Gastrocnemius medialis (tissue), 4 donors: ENCODE results near the gene NCAN. TPM values are rescaled to one million over a fixed set of nuclear protein-coding genes. Genes with fewer than 3 reads are reported as not detected.

Experiments used
- ATAC-seq, 2 donors: fragments of 150-250 bp; one replicate each; pipeline ENCODE4 v1.9.1; 2016
- DNase-seq, 2 donors: peaks; one replicate each; pipeline ENCODE4 v3.0.0-alpha.2; 2019
- H3K27ac ChIP-seq, 4 donors: fragments of 200-600 bp; sonication (generic); 1 replicate in 1 of 4; 2 replicates in 3 of 4; pipeline ENCODE4 v1.5.1; 2016 to 2018; ENCODE audit warnings: mild to moderate bottlenecking in 2 of 4, moderate library complexity in 1 of 4
- H3K27me3 ChIP-seq, 3 donors: fragments of 200-600 bp; sonication (generic) in 2 of 3; 1 replicate in 1 of 3; 2 replicates in 2 of 3; pipeline versions ENCODE4 v1.5.1 to v1.6.0; 2016 to 2019; ENCODE audit warnings: mild to moderate bottlenecking in 1 of 3, moderate library complexity in 1 of 3
- H3K36me3 ChIP-seq, 2 donors: fragments of 200-600 bp; sonication (generic) in 1 of 2; one replicate each; pipeline ENCODE4 v1.5.1; 2017 to 2018
- H3K4me1 ChIP-seq, 2 donors: fragments of 200-600 bp; sonication (generic) in 1 of 2; one replicate each; pipeline ENCODE4 v1.5.1; 2016 to 2017; ENCODE audit warnings: mild to moderate bottlenecking in 2 of 2
- H3K4me3 ChIP-seq, 4 donors: fragments of 200-600 bp; sonication (generic) in 3 of 4; 1 replicate in 1 of 4; 2 replicates in 3 of 4; pipeline ENCODE4 v1.5.1; 2016 to 2019; ENCODE audit warnings: mild to moderate bottlenecking in 2 of 4
- H3K9me3 ChIP-seq, 3 donors: fragments of 200-600 bp; sonication (generic) in 2 of 3; 1 replicate in 1 of 3; 2 replicates in 2 of 3; pipeline ENCODE4 v1.5.1; 2016 to 2019
- CTCF ChIP-seq, 5 experiments: fragments of 450-650 bp in 3 of 5; fragments of 200-600 bp in 2 of 5; sonication (generic) in 2 of 5; IDR thresholded peaks in 4 of 5; conservative IDR thresholded peaks in 1 of 5; 1 replicate in 4 of 5; 2 replicates in 1 of 5; pipeline ENCODE4 v1.5.1; 2016 to 2019; ENCODE audit warnings: antibody characterized with exemption in 5 of 5, mild to moderate bottlenecking in 3 of 5, moderate library complexity in 3 of 5
- POLR2A ChIP-seq, 2 donors: fragments of 450-650 bp; IDR thresholded peaks; one replicate each; pipeline ENCODE4 v1.6.1; 2017; ENCODE audit warnings: antibody characterized with exemption in 2 of 2, mild to moderate bottlenecking in 2 of 2, moderate library complexity in 2 of 2
- in situ Hi-C, 4 donors: fragments of 200-750 bp; cut with MboI; loops; one replicate each; pipeline versions ENCODE4 v1.15.0 to v1.8.0; 2017; ENCODE audit warnings: low sequenced_read_pairs in 4 of 4
- intact Hi-C: fragments of 100-400 bp; cut with DNase I; formaldehyde crosslinking; loops from one replicate; pipeline ENCODE4 v1.15.1; 2023; ENCODE audit warnings: low total_unique reads
- total RNA-seq, 4 donors: library from RNA; depleted of rRNA; stranded (reverse); fragments of >200 nt; gene quantifications; one replicate each; pipeline versions ENCODE4 v1.1.0 to v1.2.3, GENCODE V29; 2016

The NCAN gene
- total RNA-seq, 4 donors from 2014 or later = not detected

DNA sequence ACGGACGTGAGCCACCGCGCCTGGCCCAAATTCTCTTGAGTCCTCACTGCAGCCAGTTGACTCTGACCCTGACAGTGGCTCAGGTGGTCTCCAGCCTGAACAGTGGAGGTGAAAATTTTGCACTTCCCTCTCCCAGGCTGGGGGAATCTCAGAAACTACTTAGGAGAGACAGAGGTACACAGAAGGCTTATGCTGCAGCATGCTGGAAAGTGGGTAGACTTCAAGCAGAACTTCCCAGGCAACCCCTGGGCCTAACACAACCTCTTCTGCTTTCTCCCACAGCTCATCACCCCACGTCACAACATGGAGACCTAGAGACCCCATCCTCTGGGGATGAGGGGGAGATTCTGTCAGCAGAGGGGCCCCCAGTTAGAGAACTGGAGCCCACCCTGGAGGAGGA lies 14.4 kb downstream of the NCAN start:
- no peaks in the 10 kb centered on the region for H3K9me3 ChIP-seq
- no peaks in the 10 kb centered on the region for H3K36me3 ChIP-seq
- DNase-seq (no peak), ATAC-seq (no peak)
- no peak for TF ChIP-seq POLR2A (IDR thresholded peaks at IDR 0.05)
- TF ChIP-seq CTCF (IDR thresholded peaks at IDR 0.05 in 4 of 5, conservative IDR thresholded peaks at IDR 0.05 in 1 of 5) = no peak
- no peak overlapping the region for H3K27ac ChIP-seq
- H3K27me3 ChIP-seq = peaks cover 36 to 53% (median 51%) of the 10 kb centered on the region in 3 donors
- intact Hi-C loops = no loop called here
- H3K4me1 ChIP-seq = no peaks in the 10 kb centered on the region
- in situ Hi-C loops = no loop called here
- H3K4me3 ChIP-seq = no peak overlapping the region

DNA sequence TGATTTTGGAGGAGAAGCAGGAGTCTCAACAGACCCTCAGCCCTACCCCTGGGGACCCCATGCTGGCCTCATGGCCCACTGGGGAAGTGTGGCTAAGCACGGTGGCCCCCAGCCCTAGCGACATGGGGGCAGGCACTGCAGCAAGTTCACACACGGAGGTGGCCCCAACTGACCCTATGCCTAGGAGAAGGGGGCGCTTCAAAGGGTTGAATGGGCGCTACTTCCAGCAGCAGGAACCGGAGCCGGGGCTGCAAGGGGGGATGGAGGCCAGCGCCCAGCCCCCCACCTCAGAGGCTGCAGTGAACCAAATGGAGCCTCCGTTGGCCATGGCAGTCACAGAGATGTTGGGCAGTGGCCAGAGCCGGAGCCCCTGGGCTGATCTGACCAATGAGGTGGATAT lies 14.9 kb downstream of the NCAN start:
- Histone ChIP-seq H3K27ac (no peak overlapping the region), H3K27me3 (peaks cover 40 to 52% (median 51%) of the 10 kb centered on the region in 3 donors), H3K9me3 (no peaks in the 10 kb centered on the region), H3K4me1 (no peaks in the 10 kb centered on the region), H3K4me3 (no peak overlapping the region), H3K36me3 (no peaks in the 10 kb centered on the region)
- no peak for ATAC-seq
- DNase-seq = no peak
- intact Hi-C loops = no loop called here
- TF ChIP-seq POLR2A (IDR thresholded peaks at IDR 0.05) (no peak), CTCF (IDR thresholded peaks at IDR 0.05 in 4 of 5, conservative IDR thresholded peaks at IDR 0.05 in 1 of 5) (no peak)
- in situ Hi-C loops = no loop called here

DNA sequence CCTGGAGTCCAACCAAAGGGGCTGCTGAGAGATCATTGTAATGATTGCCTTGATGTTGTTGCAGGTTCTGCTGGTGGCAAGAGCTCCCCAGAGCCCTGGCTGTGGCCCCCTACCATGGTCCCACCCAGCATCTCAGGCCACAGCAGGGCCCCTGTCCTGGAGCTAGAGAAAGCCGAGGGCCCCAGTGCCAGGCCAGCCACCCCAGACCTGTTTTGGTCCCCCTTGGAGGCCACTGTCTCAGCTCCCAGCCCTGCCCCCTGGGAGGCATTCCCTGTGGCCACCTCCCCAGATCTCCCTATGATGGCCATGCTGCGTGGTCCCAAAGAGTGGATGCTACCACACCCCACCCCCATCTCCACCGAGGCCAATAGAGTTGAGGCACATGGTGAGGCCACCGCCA lies 15.5 kb downstream of the NCAN start:
- peaks cover 40 to 55% (median 51%) of the 10 kb centered on the region in 3 donors for H3K27me3 ChIP-seq
- no peak for DNase-seq
- H3K4me3 ChIP-seq = no peak overlapping the region
- no peak overlapping the region for H3K27ac ChIP-seq
- H3K9me3 ChIP-seq = no peaks in the 10 kb centered on the region
- H3K4me1 ChIP-seq = no peaks in the 10 kb centered on the region
- TF ChIP-seq POLR2A (IDR thresholded peaks at IDR 0.05) = no peak
- TF ChIP-seq CTCF (IDR thresholded peaks at IDR 0.05 in 4 of 5, conservative IDR thresholded peaks at IDR 0.05 in 1 of 5) = no peak
- H3K36me3 ChIP-seq = no peaks in the 10 kb centered on the region
- in situ Hi-C loops = no loop called here
- no peak for ATAC-seq
- intact Hi-C loops = no loop called here

- no peak overlapping the region for H3K4me3 ChIP-seq
- H3K27ac ChIP-seq = no peak overlapping the region
- ATAC-seq (no peak), DNase-seq (no peak)
- in situ Hi-C loops = no loop called here
- H3K9me3 ChIP-seq = peaks cover 0 to 11% (median 5%) of the 10 kb centered on the region in 3 donors
- no peaks in the 10 kb centered on the region for H3K36me3 ChIP-seq
- intact Hi-C loops = no loop called here
- H3K27me3 ChIP-seq = peaks cover 34 to 52% (median 42%) of the 10 kb centered on the region in 3 donors
- H3K4me1 ChIP-seq = no peaks in the 10 kb centered on the region
- TF ChIP-seq CTCF (IDR thresholded peaks at IDR 0.05 in 4 of 5, conservative IDR thresholded peaks at IDR 0.05 in 1 of 5) = no peak
- TF ChIP-seq POLR2A (IDR thresholded peaks at IDR 0.05) = no peak
Measured at GRCh38 chr19:19229701-19230100, 17.9 kb downstream of the NCAN start.

DNA sequence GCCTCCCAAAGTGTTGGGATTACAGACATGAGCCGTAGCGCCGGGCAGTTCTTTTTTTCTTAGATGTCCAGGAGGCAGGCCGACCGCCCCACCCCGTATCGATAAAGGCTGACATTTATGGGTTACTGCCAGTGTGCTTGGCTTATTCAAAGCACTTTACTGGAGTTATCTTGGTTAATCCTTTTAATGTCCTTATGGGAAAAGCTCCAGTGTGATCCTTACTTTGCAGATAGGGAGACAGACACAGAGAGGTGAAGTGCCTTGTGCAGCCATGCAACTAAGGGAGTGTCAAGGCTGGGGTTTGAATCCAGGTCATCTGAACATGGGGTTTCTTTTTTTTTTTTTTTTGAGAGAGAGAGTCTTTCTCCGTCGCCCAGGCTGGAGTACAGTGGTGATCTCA lies 19.2 kb downstream of the NCAN start:
- TF ChIP-seq CTCF (IDR thresholded peaks at IDR 0.05 in 4 of 5, conservative IDR thresholded peaks at IDR 0.05 in 1 of 5) = no peak
- TF ChIP-seq POLR2A (IDR thresholded peaks at IDR 0.05) = no peak
- Histone ChIP-seq H3K4me3 (no peak overlapping the region), H3K36me3 (no peaks in the 10 kb centered on the region), H3K9me3 (peaks cover 0 to 23% (median 9%) of the 10 kb centered on the region in 3 donors), H3K4me1 (no peaks in the 10 kb centered on the region), H3K27me3 (peaks cover 21 to 50% (median 32%) of the 10 kb centered on the region in 3 donors), H3K27ac (no peak overlapping the region)
- intact Hi-C loops = no loop called here
- in situ Hi-C loops = no loop called here
- ATAC-seq (no peak), DNase-seq (no peak)
